GM12878 (cell line): ENCODE data around the gene TSC22D4. TPM values are rescaled to one million over a fixed set of nuclear protein-coding genes. Genes with fewer than 3 reads are reported as not detected.
A peak's percentile ranks its signal among the peaks of the same experiment; 100 is the strongest.

Source experiments
- ATAC-seq: fragments of 200-7000 bp; cut with Tn5 transposase; 3 replicates; pipeline ENCODE4 v1.9.1; 2020; ENCODE audit warnings: mild to moderate bottlenecking, moderate library complexity
- BruUV-seq: library from RNA; stranded (reverse); fragments of 400-500 nt; replicated peaks from 2 replicates; lab custom pipeline; 2021; lab: Mats Ljungman, UMichigan
- CTCF ChIA-PET: fragments of 300-600 bp; sonication (Branson Sonifier 250); formaldehyde crosslinking; extraction: SDS; loops from one replicate; lab custom pipeline; 2021; ENCODE audit warnings: inconsistent platforms; lab: Yijun Ruan, JAX
- POLR2A ChIA-PET: fragments of 350-600 bp; formaldehyde crosslinking; extraction: SDS; loops from one replicate; lab custom pipeline; 2021; ENCODE audit warnings: inconsistent platforms; lab: Charles Lee
- RAD21 ChIA-PET: fragments of 300-600 bp; sonication (Branson Sonifier 250); formaldehyde crosslinking; loops from one replicate; lab custom pipeline; 2023; ENCODE audit warnings: antibody characterized with exemption; ENCODE audit not compliant: unreplicated experiment; lab: Charles Lee
- SMC1A ChIA-PET: fragments of 300-600 bp; sonication (Branson Sonifier 250); formaldehyde crosslinking; loops from one replicate; lab custom pipeline; 2023; ENCODE audit not compliant: unreplicated experiment, uncharacterized antibody; lab: Charles Lee
- DNase-seq: peaks from one replicate; pipeline ENCODE4 v3.0.0-alpha.2; 2011; ENCODE audit warnings: low read depth, low spot score
- FAIRE-seq: peaks from 3 replicates; lab custom pipeline; 2011; peaks lifted over from hg19 to GRCh38; lab: Jason Lieb, UNC
- H2AFZ ChIP-seq: 2 replicates; pipeline ENCODE4 v1.6.0; 2011; ENCODE audit warnings: low read depth, low read length, control low read depth; ENCODE audit not compliant: control insufficient read depth
- H3K27ac ChIP-seq: 2 replicates; pipeline ENCODE4 v1.5.1; 2011; ENCODE audit warnings: control low read depth; ENCODE audit not compliant: control insufficient read depth, insufficient read depth
- H3K27me3 ChIP-seq, 2 experiments: replicated peaks in 1 of 2; 2 replicates each; pipeline versions ENCODE4 v1.6.0 to v1.6.1; 2011; ENCODE audit warnings: low read length in 1 of 2; ENCODE audit not compliant: control insufficient read depth in 2 of 2, insufficient read depth in 2 of 2
- H3K36me3 ChIP-seq, 2 experiments: 2 replicates each; pipeline ENCODE4 v1.5.1; 2011; ENCODE audit warnings: low read length in 1 of 2; ENCODE audit not compliant: control insufficient read depth in 2 of 2, insufficient read depth in 2 of 2
- H3K4me1 ChIP-seq: 2 replicates; pipeline ENCODE4 v1.6.1; 2011; ENCODE audit warnings: mild to moderate bottlenecking, low read length, moderate library complexity, mixed read lengths; ENCODE audit not compliant: control insufficient read depth, insufficient read depth
- H3K4me2 ChIP-seq: 2 replicates; pipeline ENCODE4 v1.6.0; 2011; ENCODE audit warnings: control low read depth; ENCODE audit not compliant: control insufficient read depth, insufficient read depth
- H3K4me3 ChIP-seq: fragments of 200-600 bp; sonication (generic); 2 replicates; pipeline ENCODE4 v1.5.1; 2016
- H3K79me2 ChIP-seq: 2 replicates; pipeline ENCODE4 v1.6.0; 2011; ENCODE audit warnings: low read length; ENCODE audit not compliant: control insufficient read depth, insufficient read depth
- H3K9ac ChIP-seq: 2 replicates; pipeline ENCODE4 v1.8.0; 2011; ENCODE audit warnings: low read length, control low read depth, mixed read lengths; ENCODE audit not compliant: control insufficient read depth, insufficient read depth
- H3K9me3 ChIP-seq: replicated peaks from 3 replicates; pipeline ENCODE4 v1.5.1; 2011; ENCODE audit warnings: mild to moderate bottlenecking, low read length; ENCODE audit not compliant: control insufficient read depth, insufficient read depth
- H4K20me1 ChIP-seq: 2 replicates; pipeline ENCODE4 v1.6.0; 2011; ENCODE audit not compliant: control insufficient read depth, insufficient read depth
- ATF7 ChIP-seq: fragments of 450-650 bp; IDR thresholded peaks from 2 replicates; pipeline ENCODE4 v1.6.1; 2016; ENCODE audit warnings: low read depth, mild to moderate bottlenecking
- BHLHE40 ChIP-seq, 2 experiments: fragments of 450-650 bp in 1 of 2; IDR thresholded peaks; 2 replicates each; pipeline ENCODE4 v1.6.1; 2011 to 2017; ENCODE audit warnings: low read depth in 2 of 2, borderline replicate concordance in 1 of 2, improper control_type of control experiment in 1 of 2, low read length in 1 of 2, mild to moderate bottlenecking in 1 of 2
- EED ChIP-seq: sonication (generic); IDR thresholded peaks from 2 replicates; pipeline ENCODE4 v1.6.1; 2016; ENCODE audit warnings: antibody characterized with exemption, low read depth
- FOS ChIP-seq: IDR thresholded peaks from 3 replicates; pipeline ENCODE4 v1.6.1; 2011; ENCODE audit warnings: borderline replicate concordance; ENCODE audit not compliant: insufficient read length; ENCODE audit errors: extremely low read depth
- POLR2A ChIP-seq: IDR thresholded peaks from 2 replicates; pipeline ENCODE4 v1.6.1; 2011; ENCODE audit warnings: low read depth, mild to moderate bottlenecking, low read length
- SUPT20H ChIP-seq: IDR thresholded peaks from 2 replicates; pipeline ENCODE4 v1.6.1; 2011; ENCODE audit warnings: low read depth, mild to moderate bottlenecking, low read length, moderate library complexity, borderline replicate concordance; ENCODE audit not compliant: control insufficient read depth
- WGBS: methylation state at CpG from one replicate; pipeline ENCODE4 v1.1.6; 2016; ENCODE audit warnings: low lambda C conversion rate; ENCODE audit not compliant: insufficient replicate concordance, insufficient coverage; ENCODE audit errors: missing lambda C conversion rate; 5-methylcytosine and 5-hydroxymethylcytosine counted together
- in situ Hi-C: fragments of 300-500 bp; cut with MboI; formaldehyde crosslinking; loops from 9 replicates; pipeline ENCODE4 v1.14.3; 2018; ENCODE audit warnings: mixed read lengths
- intact Hi-C: fragments of 100-400 bp; cut with micrococcal nuclease; formaldehyde crosslinking; loops from one replicate; pipeline ENCODE4 v1.14.2; 2022; ENCODE audit not compliant: unreplicated experiment
- polyA plus RNA-seq, 11 experiments: library from polyadenylated mRNA; depleted of rRNA in 4 of 11; unstranded in 6 of 11; stranded (reverse) in 5 of 11; fragments of >200 nt; fragmentation: Nextera tagmentation in 4 of 11; fragmentation: Illumina TruSeq in 1 of 11; extraction: Ambion mirVana in 4 of 11; extraction: Trizol in 1 of 11; gene quantifications; 1 replicate in 1 of 11; 2 replicates in 10 of 11; pipeline versions ENCODE4 v1.2.1 to v1.2.3, GENCODE V29; 2011 to 2016; ENCODE audit warnings: inconsistent platforms in 2 of 11, missing spikeins in 2 of 11, low read depth in 1 of 11
- total RNA-seq, 4 experiments: library from RNA; depleted of rRNA in 3 of 4; stranded (reverse); fragments of >200 nt in 3 of 4; fragmentation: Illumina TruSeq in 1 of 4; extraction: Trizol in 1 of 4; gene quantifications; 2 replicates each; pipeline versions ENCODE4 v1.2.1 to v1.2.3, GENCODE V29; 2013 to 2021

The TSC22D4 gene
- total and polyA plus RNA-seq, 10 of the 15 experiments (the other 5 are each of a cell fraction or from before 2014, with no cell fraction given): 0.50 to 65.7 (median 24.4) TPM

- Histone ChIP-seq H4K20me1 (no peaks in the 10 kb centered on the region), H3K4me1 (peaks cover 8% of the 10 kb centered on the region), H3K9ac (no peak overlapping the region), H3K79me2 (no peaks in the 10 kb centered on the region), H3K27ac (no peak overlapping the region), H2AFZ (no peak overlapping the region), H3K4me2 (no peak overlapping the region), H3K9me3 (no peaks in the 10 kb centered on the region), H3K4me3 (no peak overlapping the region), H3K36me3 (no peaks in the 10 kb centered on the region), H3K27me3 (no peaks in the 10 kb centered on the region)
- FAIRE-seq: no peak
- TF ChIP-seq FOS (no peak), EED (no peak), ATF7 (no peak), SUPT20H (no peak)
- intact Hi-C loops (no loop called here), in situ Hi-C loops (no loop called here)
- ChIA-PET CTCF (interaction anchor here (1.0 kb wide), 1 partner anchor 15 kb away, joined by 3 read pairs; no protein-coding TSS in a partner anchor), POLR2A (interaction anchor here (0.6 kb wide), 1 partner anchor 297 kb away, joined by 6 read pairs; no protein-coding TSS in a partner anchor), RAD21 (interaction anchor here (0.9 to 1.4 kb wide), 2 partner anchors 19 to 75 kb away, joined by 3 to 7 read pairs; no protein-coding TSS in a partner anchor), SMC1A (interaction anchor here (1.1 kb wide), 1 partner anchor 75 kb away, joined by 4 read pairs; no protein-coding TSS in a partner anchor)
- ATAC-seq: no peak
- no peak for DNase-seq
- WGBS: 68% methylated on average over 6 of the region's 6 CpGs
- BruUV-seq: no TSS peak
These were observed 5.6 kb upstream of the TSC22D4 start for GRCh38 chr7:100484673-100485045.

- peak within 1 kb of the TSS; percentile 87 for H2AFZ ChIP-seq
- ChIA-PET POLR2A (interaction anchor here (0.6 kb wide), 1 partner anchor 297 kb away, joined by 6 read pairs; no protein-coding TSS in a partner anchor), SMC1A (no interaction called here), CTCF (interaction anchor here (1.0 to 5.6 kb wide), 3 partner anchors 10 to 76 kb away, joined by 3 to 49 read pairs (median 11); no protein-coding TSS in a partner anchor), RAD21 (interaction anchor here (1.4 kb wide), 1 partner anchor 19 kb away, joined by 3 read pairs; no protein-coding TSS in a partner anchor)
- H4K20me1 ChIP-seq: no peaks in the 10 kb centered on the region
- ATAC-seq (no peak), DNase-seq (no peak), FAIRE-seq (no peak)
- H3K9me3 ChIP-seq: no peaks in the 10 kb centered on the region
- no peak within 1 kb of the TSS for H3K27ac ChIP-seq
- no peaks in the 10 kb centered on the region for H3K27me3 ChIP-seq
- WGBS: 66% methylated on average over 21 of the region's 45 CpGs
- H3K36me3 ChIP-seq: no peaks in the 10 kb centered on the region
- TF ChIP-seq POLR2A (no peak), BHLHE40 (IDR thresholded peaks at IDR 0.05; ENCODE audit: borderline replicate concordance in 1 of 2, low read depth in 2 of 2, low read length in 1 of 2) (no peak)
- in situ Hi-C loops: no loop called here
- no peak within 1 kb of the TSS; the same call in 1 of the 2 replicates for H3K9ac ChIP-seq
- peak within 1 kb of the TSS; percentile 67; the same call in 1 of the 2 replicates for H3K4me3 ChIP-seq
- intact Hi-C loops: no loop called here
- H3K4me1 ChIP-seq: peaks cover 11% of the 10 kb centered on the region
- H3K4me2 ChIP-seq: peak within 1 kb of the TSS; percentile 98
- BruUV-seq: no TSS peak
- H3K79me2 ChIP-seq: peaks cover 4% of the 10 kb centered on the region
These were observed 5.0 kb upstream of the TSC22D4 start, which contains the start of gene NYAP1 for GRCh38 chr7:100483722-100484672. TSS of gene NYAP1 (plus strand) at chr7:100483927. CDS start at chr7:100485312, 1,385 bp downstream.
